NCI-H2081 (cell line): ENCODE results near the gene IL2RA.
A peak's percentile ranks its signal among the peaks of the same experiment; 100 is the strongest.
"Not testable (repeated sequence)": the region's sequence is repeated elsewhere in the genome, so short reads cannot be mapped to it uniquely, and the experiment has no call there.

ENCODE experiments used
- DNase-seq, 2 experiments: peaks; one replicate each; lab custom pipeline; 2025; lab: John Stamatoyannopoulos, UW

The IL2RA gene

GRCh38 chr10:6013413-6014192, 48.6 kb downstream of the IL2RA start:
- no peak for DNase-seq

- no peak for DNase-seq
Observed at GRCh38 chr10:6012121-6012905, 49.9 kb downstream of the IL2RA start.

GRCh38 chr10:6011558-6011957, 50.6 kb downstream of the IL2RA start:
- no peak for DNase-seq

- DNase-seq, result no peak
Observed at GRCh38 chr10:6010569-6010968, 51.6 kb downstream of the IL2RA start.

GRCh38 chr10:6009961-6010360, 52.2 kb downstream of the IL2RA start:
- DNase-seq, result no peak

- no peak for DNase-seq
Observed at GRCh38 chr10:6009150-6009549, 53.0 kb downstream of the IL2RA start.

GRCh38 chr10:6008497-6009142, 53.5 kb downstream of the IL2RA start:
- DNase-seq, result no peak

GRCh38 chr10:6006991-6007390, 55.2 kb downstream of the IL2RA start:
- no peak for DNase-seq

GRCh38 chr10:6006546-6006945, 55.6 kb downstream of the IL2RA start:
- no peak for DNase-seq

- DNase-seq, result no peak
Observed at GRCh38 chr10:6005856-6006395, 56.2 kb downstream of the IL2RA start.

GRCh38 chr10:6005161-6005804, 56.9 kb downstream of the IL2RA start:
- not testable (repeated sequence) for DNase-seq

- DNase-seq, result no peak
Observed at GRCh38 chr10:6002809-6003510, 59.2 kb downstream of the IL2RA start.

GRCh38 chr10:5999440-6000165, 62.6 kb downstream of the IL2RA start:
- peak; percentile 52 to 75 for DNase-seq

GRCh38 chr10:5996696-5997095, 65.5 kb downstream of the IL2RA start:
- DNase-seq, result no peak

- no peak for DNase-seq
Observed at GRCh38 chr10:5992398-5992797, 69.8 kb downstream of the IL2RA start.

- DNase-seq, result no peak
Observed at GRCh38 chr10:5991708-5992107, 70.5 kb downstream of the IL2RA start.

- DNase-seq, result no peak
Observed at GRCh38 chr10:5989756-5990155, 72.4 kb downstream of the IL2RA start.

GRCh38 chr10:5988336-5988920, 73.7 kb downstream of the IL2RA start:
- DNase-seq, result no peak

GRCh38 chr10:5987747-5988146, 74.4 kb downstream of the IL2RA start:
- no peak for DNase-seq

GRCh38 chr10:5985029-5985428, 77.1 kb downstream of the IL2RA start:
- DNase-seq, result no peak
